ENCODE results near the gene CLK2.

CLK2 gene

DNA sequence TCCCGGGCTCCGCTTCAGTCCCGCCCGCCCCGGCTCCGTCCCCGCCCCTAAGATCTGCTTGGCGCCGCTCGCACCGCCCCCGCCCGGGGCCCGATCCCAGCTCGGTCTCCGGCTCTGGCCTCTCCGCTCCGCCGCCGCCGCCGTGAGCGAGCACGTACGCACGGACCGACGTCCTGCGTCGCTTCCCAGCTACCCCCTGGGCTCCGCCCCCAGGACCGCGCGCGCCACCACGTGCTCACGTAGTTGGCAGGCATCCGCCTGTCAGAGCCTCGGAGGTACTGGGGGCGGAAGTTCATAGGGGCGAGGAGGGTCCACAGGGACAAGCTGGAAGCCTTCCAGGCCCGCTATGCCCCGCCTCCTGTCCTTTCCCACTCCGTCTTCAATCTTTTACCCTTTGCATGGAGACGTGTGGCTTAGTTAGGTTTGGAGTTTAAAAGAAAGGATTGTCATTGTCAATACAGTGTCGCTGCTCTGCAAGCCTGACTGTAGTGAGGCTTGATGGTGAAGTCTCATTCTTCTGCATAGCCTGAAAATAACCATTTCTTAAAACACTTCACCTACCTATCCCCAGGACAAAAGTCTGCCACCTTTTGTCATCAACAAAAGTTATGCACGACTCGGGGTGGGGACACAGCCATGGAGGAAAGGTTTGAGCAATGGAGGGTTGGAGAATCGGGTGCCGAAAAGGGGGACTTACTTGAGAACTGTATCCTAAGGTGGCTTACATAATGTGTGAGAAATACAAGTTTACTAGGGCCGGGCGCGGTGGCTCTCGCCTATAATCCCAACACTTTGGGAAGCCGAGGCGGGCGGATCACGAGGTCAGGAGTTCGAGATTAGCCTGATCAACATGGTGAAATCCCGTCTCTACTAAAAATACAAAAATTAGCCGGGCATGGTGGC is at the start of gene CLK2:
CLK2 (minus strand) TSS at position 162 of the 903 bp plus-strand sequence. CDS start 2,527 bp downstream, outside the sequence.
- DNase-seq (ENCODE audit: low spot score), result peak; percentile 96

GRCh38 chr1:155322571-155322952 is 49.3 kb upstream of the CLK2 start:
- no peak for DNase-seq (ENCODE audit: low spot score)

DNA sequence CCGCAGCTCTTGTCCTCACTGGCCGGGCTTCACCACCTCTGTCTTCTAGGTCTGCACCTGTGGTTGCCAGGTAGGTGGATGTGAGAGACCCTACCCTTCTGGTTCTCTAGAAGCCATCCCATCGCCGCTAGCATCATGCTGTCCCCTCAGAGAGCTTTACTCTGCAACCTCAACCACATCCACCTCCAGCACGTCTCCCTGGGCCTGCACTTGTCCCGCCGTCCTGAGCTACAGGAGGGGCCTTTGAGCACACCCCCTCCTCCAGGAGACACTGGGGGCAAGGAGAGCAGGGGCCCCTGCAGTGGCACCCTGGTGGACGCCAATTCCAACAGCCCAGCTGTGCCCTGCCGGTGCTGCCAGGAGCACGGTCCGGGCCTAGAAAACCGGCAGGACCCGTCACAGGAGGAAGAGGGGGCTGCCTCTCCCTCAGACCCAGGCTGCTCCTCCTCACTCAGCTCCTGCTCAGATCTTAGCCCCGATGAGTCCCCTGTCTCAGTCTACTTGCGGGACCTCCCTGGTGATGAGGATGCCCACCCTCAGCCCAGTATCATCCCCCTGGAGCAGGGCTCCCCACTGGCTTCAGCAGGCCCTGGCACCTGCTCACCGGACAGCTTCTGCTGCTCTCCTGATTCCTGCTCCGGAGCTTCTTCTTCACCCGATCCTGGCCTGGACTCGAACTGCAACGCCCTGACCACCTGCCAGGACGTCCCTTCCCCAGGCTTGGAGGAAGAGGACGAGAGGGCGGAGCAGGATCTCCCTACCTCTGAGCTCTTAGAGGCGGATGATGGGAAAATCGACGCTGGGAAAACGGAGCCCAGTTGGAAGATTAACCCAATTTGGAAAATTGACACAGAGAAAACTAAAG is 48.6 kb upstream of the CLK2 start:
- DNase-seq (ENCODE audit: low spot score), result no peak

DNA sequence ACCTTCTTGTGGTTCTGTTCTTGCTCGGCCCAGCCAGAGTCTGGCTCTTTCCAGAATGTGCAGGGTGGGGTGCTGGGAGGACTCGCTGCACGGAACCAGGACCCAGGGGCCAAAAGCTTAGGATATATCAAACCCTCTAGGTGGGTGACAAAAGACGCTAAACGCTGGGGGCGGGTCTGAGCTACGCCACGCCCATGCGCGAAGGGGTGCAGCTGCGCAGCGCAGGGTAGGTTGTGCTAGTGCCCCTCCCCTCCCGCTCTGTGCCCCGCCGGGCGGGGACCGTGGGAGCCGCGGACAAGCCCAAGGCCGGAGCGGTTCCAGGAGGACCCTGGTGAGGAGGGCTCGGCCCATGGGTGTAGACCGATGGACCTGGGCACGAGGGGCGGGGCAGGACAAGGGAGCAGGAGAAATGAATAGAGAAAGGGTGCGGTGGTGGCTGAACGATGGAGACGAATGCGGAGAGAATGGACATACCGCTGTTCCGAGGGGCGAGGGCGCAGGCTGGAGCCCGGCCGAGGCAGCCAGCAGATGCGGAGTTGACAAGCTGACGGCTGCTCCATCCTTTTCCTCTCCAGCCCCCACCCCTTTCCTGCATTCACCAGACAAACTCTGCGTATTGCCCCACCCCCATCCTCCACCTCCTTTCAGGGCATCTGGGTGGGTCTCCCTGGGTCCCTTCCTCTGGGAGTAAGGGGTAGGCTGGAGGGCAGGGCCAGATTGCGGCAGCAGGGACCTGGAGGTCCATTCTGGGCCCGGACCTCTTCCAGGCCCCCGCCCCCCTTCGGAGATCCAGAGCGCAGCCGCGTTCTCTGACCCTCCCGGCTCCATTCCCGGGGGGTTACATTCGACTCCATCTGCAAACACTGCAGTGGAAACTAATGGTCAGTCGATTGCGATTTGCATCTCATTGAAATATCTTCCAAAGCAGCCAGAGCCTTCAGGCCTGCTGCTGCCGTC is 47.6 kb upstream of the CLK2 start, which contains the start of gene RUSC1:
RUSC1 (plus strand) TSS at position 234 of the 957 bp plus-strand sequence. CDS start 880 bp downstream, outside the sequence.
- DNase-seq (ENCODE audit: low spot score), result peak; percentile 65

- DNase-seq (ENCODE audit: low spot score), result no peak
These were observed 46.9 kb upstream of the CLK2 start for GRCh38 chr1:155320252-155320651.

DNA sequence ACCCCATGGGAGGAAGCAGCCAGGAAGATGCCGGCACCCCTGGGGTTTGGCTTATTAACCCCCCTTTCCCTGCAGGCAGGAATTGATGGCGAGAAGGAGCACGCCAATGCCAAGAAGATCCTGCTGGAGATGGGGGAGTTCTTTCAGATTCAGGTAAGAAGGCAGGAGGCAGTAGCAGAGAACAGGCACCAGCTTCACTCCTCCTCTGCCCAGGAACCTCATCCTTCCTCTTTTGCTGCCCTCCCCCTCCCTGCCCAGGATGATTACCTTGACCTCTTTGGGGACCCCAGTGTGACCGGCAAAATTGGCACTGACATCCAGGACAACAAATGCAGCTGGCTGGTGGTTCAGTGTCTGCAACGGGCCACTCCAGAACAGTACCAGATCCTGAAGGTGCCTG is 46.2 kb upstream of the CLK2 start:
- no peak for DNase-seq (ENCODE audit: low spot score)

GRCh38 chr1:155318082-155318481 is 44.8 kb upstream of the CLK2 start:
- DNase-seq (ENCODE audit: low spot score), result no peak

DNA sequence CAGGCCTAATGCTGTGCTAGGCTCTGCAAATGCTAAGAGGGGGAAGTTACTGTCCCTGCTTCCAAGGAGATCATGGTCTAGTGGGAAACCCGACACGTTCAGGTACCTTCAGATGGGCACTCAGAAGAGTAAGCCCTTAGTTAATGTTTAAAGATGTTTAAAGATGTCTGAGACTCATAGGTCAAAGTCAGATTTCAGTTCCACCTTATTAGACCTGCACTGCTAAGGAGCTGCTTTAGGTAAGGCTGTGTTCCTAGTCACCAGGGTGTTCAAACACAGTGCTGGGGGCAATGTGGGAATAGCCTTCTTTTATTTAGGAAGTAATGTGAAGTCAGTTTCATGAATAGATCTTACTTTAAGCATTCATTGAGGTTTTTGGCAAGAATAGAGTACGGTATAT is 43.6 kb upstream of the CLK2 start:
- no peak for DNase-seq (ENCODE audit: low spot score)

DNA sequence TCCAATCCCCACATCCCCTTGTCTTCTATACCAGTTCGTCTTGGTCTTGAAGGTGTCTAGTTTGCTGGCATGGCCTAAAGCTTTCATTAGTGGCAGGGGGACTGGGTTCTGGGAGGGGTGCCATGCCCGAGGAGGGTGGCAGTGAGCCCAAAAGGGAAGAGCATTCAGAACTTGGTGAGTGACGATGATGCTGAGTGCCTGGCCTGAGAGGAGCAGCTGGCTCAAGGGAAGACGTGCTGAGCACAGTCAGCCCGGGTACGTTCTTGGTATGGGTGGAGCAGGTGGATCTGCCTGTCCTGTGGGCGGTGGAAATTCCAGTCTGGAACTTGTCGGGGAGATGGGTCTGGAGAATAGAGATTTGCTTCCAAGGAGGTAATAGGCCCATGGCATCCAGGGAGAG is 40.0 kb upstream of the CLK2 start:
- no peak for DNase-seq (ENCODE audit: low spot score)

DNA sequence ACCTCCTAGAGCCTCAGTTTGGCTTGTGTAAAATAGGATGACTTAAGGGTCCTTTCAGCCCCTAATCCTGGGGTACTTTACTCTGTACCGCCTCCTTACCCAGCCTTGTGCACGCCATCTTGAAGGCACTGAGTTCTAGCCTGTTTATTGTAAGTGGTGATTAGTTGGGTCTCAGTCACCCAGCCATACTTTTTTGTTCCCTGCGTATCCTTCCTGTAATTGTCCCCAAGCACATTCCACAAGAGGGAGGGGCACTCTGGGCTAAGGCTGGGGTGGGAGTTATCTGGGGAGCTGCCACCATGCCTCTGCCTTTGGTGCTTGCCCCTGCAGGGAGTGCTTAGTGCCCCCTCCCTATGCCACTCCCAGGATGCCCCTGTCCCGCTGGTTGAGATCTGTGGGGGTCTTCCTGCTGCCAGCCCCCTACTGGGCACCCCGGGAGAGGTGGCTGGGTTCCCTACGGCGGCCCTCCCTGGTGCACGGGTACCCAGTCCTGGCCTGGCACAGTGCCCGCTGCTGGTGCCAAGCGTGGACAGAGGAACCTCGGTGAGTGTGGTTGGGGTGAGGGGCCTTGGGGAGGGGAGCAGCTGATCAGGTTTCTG is 36.2 kb upstream of the CLK2 start:
- no peak for DNase-seq (ENCODE audit: low spot score)

GRCh38 chr1:155308493-155309422 is 35.5 kb upstream of the CLK2 start, which contains the start of gene FDPS:
TSS of gene FDPS (plus strand) at chr1:155308866. CDS start at chr1:155309790, 924 bp downstream.
- DNase-seq (ENCODE audit: low spot score), result peak; percentile 99

DNA sequence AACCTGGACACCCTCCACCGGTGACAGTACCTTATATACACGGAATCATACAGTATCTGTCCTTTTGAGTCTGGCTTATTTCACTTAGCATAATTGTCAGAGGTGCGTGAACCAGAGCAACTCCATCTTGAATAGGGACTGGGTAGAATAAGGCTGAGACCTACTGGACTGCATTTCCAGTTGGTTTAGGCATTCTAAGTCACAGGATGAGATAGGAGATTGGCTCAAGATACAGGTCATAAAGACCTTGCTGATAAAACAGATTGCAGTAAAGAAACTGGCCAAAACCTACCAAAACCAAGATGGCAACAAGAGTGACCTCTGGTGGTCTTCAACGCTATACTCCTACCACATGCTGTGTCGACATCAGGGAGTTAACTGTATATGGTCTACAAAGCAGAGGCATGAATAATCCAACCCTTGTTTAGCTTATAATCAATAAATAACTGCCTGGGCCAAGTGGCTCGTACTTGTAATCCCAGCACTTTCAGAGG is 34.0 kb upstream of the CLK2 start:
- peak; percentile 38 for DNase-seq (ENCODE audit: low spot score)

- no peak for DNase-seq (ENCODE audit: low spot score)
These were observed 32.6 kb upstream of the CLK2 start for GRCh38 chr1:155305881-155306391.

GRCh38 chr1:155304558-155305063 is 31.3 kb upstream of the CLK2 start:
- DNase-seq (ENCODE audit: low spot score), result no peak

GRCh38 chr1:155301342-155301841 is 28.1 kb upstream of the CLK2 start, which contains the start of gene PKLR:
TSS of gene PKLR (minus strand) at chr1:155301438. CDS start at chr1:155301395, 43 bp downstream.
- no peak for DNase-seq (ENCODE audit: low spot score)

DNA sequence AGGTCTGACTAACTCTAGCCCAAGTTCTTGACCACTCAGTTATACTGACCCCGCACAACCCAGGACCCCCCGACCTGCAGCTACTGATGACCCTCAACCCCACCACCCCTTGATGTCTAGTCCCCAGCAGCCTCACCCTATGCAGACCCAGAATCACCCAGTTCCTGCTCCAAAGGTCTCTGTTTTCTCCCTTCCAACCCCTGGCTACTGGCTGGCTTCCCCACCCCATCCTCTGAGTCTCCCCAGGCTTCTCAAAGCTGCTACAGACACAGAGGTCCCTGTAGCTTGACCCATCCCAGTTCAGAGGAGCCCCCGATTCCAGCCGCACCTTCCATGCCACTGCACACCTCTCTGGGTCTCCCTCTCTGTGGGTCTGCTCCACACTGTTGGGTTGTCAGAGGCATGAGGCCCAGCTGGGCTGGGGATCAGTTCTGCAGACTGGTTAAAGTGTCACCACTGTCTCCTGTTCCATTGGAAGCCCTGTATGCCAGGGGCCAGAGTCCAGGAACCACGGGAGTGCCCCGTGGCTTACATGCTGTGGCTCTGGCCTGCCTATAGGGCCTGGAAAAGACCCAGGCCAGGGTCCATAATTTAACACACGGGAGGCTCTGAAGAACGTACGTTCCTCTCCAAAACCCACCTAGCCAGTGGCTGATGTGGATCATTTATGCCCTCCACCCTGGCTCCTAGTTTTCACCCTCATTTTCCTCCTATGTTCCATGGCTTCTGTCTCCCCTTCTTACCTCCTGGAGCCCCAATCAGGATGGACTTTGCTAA is 27.4 kb upstream of the CLK2 start:
- no peak for DNase-seq (ENCODE audit: low spot score)

- DNase-seq (ENCODE audit: low spot score), result no peak
These were observed 26.7 kb upstream of the CLK2 start for GRCh38 chr1:155300024-155300423.

DNA sequence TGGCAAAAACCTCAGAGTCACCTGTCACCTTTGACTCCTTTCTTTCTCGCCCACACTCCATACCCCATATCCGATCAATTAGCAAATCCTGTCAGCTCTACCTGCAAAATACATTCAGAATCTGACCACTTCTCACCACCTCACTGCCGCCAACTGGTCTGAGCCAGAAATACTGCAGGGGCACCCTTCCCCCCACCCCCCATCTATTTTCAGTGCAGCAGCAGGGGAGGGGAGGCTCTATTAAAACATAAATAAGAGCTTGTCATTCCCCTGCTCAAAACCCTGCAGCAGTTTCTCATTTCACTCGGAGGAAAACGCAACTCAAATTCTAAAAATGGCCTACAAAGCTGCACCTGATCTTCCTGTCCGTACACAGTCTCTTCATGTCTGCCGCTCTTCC is 24.1 kb upstream of the CLK2 start:
- DNase-seq (ENCODE audit: low spot score), result no peak

Measured in activated CD4-positive, alpha-beta T cell treated with anti-CD3 and anti-CD28 coated beads, Interleukin-2, Interleukin-4, amounts not matched to agents 100 ng/mL and 50 ng/mL, durations not matched to agents 16 hours and 8 hours (primary cell).